Inferior parietal cortex (tissue), 1 donor: ENCODE results near the gene ZNF438.
"Not testable (repeated sequence)": the region's sequence is repeated elsewhere in the genome, so short reads cannot be mapped to it uniquely, and the experiment has no call there.

Experiments used
- DNase-seq: peaks from one replicate; pipeline ENCODE4 v3.0.0-alpha.2; 2016; ENCODE audit errors: extremely low spot score

ZNF438 gene

DNA sequence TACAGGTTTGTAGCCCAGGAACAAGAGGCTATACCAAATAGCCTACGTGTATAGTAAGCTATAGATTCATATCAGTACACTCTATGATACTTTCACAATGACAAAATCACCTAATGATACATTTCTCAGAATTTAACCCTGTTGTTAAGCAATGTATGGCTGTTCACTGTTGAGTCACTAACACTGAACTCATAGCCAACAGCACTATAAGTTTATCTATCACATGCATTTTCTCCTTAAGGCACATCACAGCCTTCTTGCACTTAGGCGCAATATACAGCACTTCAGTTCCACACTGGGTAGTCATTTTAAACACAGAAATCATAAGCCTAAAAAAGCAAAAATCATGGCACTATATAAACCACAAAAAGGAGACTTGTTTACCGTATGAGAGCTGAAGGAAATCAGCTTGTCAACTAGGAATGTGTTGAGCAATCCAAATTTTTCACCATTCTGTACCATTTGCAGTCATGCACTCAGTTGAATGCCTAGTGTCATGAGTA is 45.6 kb downstream of the ZNF438 start:
- DNase-seq = no peak

- DNase-seq = no peak
Observed at GRCh38 chr10:30985512-30985911, 46.2 kb downstream of the ZNF438 start.

- DNase-seq = no peak
Observed at GRCh38 chr10:30984563-30985328, 46.9 kb downstream of the ZNF438 start.

- not testable (repeated sequence) for DNase-seq
Observed at GRCh38 chr10:30983209-30983608, 48.5 kb downstream of the ZNF438 start.

DNA sequence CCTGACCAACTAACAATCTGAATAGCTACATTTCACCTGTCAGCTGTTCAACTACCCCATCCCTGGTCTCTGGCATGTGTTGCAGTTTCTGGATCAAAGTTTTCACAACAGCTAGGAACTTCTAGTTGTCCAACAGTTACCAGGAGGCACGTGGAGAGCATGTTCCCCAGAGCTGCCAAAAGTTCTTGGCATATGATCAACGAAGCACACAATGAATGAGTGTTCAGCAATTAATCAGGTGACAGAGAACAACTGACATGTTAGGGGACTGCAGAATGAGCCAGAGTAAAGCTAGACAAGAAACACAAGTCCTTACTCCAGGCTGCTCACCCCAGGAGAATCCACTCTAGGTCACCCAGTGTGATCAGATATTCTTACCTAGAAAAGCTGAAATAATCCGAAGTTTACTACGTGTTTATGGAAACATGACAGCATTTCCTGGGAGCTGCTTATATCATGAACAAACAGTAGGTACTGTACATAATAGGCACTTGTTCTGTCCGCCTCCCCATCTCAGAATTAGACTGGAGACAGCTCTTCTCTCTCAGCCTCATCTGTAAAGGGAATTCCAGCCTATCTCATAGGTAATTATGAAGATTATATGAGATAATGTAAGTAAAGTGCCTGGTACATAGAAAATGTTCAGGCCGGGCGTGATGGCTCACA is 50.6 kb downstream of the ZNF438 start:
- DNase-seq = peak; percentile 67

- no peak for DNase-seq
Observed at GRCh38 chr10:30979956-30980355, 51.7 kb downstream of the ZNF438 start.

DNA sequence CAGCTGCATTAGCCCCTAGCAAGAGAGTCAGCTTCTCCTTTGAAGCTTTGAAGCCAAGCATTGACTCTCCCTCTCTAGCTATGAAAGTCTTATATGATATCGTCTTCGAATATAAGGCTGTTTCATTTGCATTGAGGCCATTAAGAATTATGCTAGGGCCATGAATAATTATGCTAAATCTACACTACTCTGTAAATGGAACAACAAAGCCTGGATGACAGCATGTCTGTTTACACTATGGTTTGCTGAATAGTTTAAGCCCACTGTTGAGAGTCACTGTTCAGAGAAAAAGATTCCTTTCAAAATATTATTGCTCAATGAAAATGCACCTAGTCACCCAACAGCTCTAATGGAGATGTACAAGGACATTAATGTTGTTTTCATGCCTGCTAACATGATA is 52.8 kb downstream of the ZNF438 start:
- DNase-seq = no peak

DNA sequence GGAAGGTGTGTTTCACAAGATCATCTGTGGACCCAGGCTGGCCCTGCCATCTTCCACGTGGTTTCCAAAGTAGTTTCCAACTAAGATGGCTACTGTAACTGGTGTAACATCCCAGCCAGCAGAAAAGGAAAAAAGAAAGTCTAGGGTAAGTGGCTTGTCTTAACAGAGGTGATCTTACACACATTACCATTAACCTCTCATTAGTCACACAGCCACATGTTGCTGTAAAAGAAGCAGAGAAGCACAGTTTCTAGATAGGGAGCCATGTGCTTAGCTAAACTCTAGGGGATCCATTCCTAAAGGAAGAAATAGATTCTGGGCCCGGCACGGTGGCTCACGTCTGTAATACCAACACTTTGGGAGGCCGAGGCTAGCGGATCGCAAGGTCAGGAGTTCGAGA is 54.3 kb downstream of the ZNF438 start:
- no peak for DNase-seq

DNA sequence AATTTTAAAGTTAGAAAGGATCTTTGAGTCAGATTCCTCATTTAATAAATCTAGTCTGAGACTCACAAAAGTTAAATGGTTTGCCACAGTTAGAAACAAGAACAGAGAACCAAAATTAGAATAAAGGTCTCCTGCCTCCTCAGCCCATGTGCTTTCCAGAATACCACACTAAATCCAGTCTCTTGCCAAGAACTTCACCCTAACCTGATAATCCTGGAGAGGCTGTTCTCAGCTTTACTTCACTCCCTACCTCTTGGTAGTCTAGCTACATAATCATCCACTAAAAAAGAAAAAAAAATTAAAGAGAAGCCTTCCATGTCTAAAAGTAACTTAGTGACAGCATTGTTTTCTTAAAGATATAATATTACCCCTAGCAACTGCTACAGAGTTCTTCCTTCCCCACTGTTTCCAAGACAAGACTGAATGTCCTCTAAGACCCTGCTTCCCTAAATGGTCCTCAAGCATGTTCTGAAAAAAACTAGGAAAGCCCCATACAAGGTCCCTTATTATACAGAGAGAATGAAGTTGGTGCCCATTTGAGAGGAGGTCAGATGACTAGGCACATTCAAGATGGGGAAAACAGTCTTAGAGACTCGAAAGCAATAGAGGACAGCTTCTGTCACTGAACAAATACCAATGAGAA is 56.8 kb downstream of the ZNF438 start:
- no peak for DNase-seq

GRCh38 chr10:30974355-30974754 is 57.3 kb downstream of the ZNF438 start:
- no peak for DNase-seq

DNA sequence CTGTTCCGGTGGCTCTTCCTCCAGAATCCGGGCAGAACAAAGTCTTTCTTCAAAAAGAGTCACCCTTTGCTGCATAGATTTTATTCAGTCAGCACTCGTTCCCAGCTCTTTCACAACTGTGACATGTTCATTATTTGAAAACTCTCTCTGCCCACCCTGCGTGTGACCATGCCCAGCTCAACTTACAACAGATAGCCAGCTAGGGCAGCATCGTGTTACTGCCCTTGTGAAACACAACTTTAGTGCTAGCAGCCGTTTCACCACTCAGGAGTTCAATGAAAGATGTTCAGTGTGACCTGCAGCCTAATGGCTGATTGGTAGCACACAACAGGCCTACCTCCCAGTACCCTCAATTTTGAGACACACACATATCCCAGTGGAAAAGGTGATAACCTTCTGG is 57.9 kb downstream of the ZNF438 start:
- no peak for DNase-seq

DNA sequence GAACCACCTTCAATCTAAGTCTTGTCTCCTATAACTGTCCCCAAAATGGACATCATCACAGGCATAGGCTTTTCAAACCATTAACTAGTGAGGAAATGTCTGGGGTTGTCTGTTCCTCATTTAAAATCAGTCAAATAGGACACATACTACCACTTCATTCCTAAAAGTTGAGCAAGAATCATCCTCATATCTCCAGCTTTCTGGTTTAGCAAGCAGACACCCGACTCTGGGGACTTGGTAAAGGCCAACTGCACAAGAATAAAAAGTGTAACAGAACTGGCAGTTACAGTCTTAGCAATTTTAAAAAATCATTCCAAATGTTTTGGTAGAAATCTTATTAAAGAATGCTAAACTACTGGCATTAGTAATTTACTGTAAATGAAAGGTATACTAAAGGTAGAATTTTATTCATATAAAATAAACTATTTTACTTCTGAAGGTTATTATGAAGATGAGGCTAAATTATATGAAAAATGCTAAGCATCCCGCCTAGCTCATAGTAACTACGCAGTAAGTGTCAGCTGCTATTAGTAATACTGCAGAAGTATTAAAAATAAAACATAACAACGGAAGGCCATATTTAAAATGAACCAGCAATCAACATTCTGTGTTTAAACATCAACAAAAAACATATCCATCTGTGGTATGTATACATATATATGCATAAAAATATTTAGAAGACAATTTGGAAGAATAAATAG is 60.8 kb downstream of the ZNF438 start:
- no peak for DNase-seq

GRCh38 chr10:30968711-30969110 is 63.0 kb downstream of the ZNF438 start:
- DNase-seq = no peak

GRCh38 chr10:30967650-30968410 is 63.8 kb downstream of the ZNF438 start:
- DNase-seq = no peak

- no peak for DNase-seq
Observed at GRCh38 chr10:30963992-30964930, 67.4 kb downstream of the ZNF438 start.

DNA sequence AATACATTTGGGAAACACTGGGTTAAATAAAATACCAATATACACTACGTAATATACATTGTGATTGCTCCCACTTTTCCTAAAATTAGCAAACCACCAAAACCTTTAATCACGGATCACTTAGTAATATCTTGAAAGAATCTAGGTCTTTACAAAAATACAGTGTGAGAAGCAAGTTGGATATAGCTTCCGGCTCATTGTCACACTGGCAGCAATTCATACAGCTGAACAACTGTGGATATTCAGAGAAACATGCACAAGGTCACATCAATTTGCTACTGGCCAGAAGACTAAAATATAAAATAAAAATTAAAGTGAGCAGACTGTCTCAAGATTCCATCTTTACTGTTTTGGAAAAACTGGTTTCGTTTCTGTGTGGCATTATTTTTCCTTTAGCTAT is 69.1 kb downstream of the ZNF438 start:
- no peak for DNase-seq

DNA sequence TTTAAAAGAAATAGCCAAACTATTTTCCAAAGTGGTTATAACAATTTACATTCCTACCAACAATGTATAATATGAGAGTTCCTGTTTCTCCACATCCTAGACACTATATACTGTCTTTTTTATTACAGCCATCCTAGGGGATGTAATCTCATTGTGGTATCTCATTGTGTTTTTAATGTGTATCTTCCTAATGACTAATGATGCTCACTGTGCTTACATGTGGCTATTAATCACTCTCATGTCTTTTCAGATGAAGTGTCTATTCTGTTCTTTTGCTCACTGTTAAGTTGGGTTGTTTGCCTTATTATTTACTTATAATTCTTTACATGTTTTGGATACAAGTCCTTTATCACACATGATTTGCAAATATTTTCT is 71.8 kb downstream of the ZNF438 start:
- DNase-seq = no peak

- not testable (repeated sequence) for DNase-seq
Observed at GRCh38 chr10:30949218-30949617, 82.4 kb downstream of the ZNF438 start.

DNA sequence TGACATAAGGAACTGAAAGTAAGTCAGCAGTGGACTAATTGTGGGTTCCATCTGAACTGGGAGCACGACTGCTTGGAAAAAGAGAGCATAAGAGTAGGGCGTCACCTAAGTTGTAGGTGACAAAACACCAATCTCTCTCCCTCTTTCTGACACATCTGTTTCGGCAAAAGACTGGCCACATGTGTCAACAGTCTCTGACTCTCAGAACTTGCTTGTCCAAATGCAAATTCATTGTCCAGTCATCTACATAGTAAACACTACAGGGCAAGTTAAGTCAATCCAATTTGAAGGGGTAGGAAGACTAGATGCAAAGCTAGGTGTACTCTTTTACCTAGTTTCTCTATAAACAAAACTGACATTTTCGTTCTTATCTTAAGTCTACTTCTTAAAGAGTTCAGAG is 87.7 kb downstream of the ZNF438 start:
- DNase-seq = no peak

DNA sequence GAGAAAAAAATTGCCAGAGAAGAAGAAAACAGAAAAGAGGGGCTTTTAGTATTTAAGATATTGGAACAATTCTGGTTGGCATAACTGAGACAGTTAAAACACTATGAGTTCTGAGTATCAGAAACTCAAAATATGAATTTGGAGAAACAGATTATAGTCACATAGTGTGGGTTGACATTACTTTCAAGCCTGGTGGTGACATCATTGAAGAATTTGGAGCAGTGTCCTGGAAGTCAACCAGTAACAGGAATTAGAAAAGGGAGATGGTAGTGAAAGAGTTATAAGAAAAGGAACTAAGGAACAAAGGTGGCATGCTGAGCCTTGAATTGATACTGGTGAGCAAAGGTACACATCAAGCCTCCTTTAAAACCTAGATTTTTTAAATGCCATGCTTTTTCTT is 88.2 kb downstream of the ZNF438 start:
- DNase-seq = no peak
